HepG2 (cell line): ENCODE measurements around the gene MLXIPL. TPM values are rescaled to one million over a fixed set of nuclear protein-coding genes. Genes with fewer than 3 reads are reported as not detected.

Source experiments
- CBFB ChIP-seq: sonication (generic); formaldehyde crosslinking; IDR thresholded peaks from 2 replicates; pipeline ENCODE4 v1.4.0; 2020; ENCODE audit warnings: missing genetic modification reagents
- HNRNPL ChIP-seq: fragments of 200-400 bp; formaldehyde crosslinking; IDR thresholded peaks from 2 replicates; pipeline ENCODE4 v1.6.1; 2017; ENCODE audit warnings: mild to moderate bottlenecking, low read depth, low read length
- JDP2 ChIP-seq: sonication (generic); formaldehyde crosslinking; IDR thresholded peaks from 2 replicates; pipeline ENCODE4 v1.8.1; 2022; ENCODE audit warnings: missing genetic modification reagents, borderline replicate concordance
- KLF16 ChIP-seq, 2 experiments: sonication (generic) in 1 of 2; formaldehyde crosslinking in 1 of 2; IDR thresholded peaks; 2 replicates each; pipeline versions ENCODE4 v1.6.1 to v1.8.0; 2016 to 2023; ENCODE audit warnings: missing genetic modification reagents in 2 of 2, missing compliant biosample characterization in 1 of 2
- NFKBIZ ChIP-seq: IDR thresholded peaks from 2 replicates; pipeline ENCODE4 v1.6.1; 2018; ENCODE audit warnings: missing genetic modification reagents, missing compliant biosample characterization
- PAX8 ChIP-seq: sonication (generic); formaldehyde crosslinking; IDR thresholded peaks from 2 replicates; pipeline ENCODE4 v1.8.0; 2022; ENCODE audit warnings: mild to moderate bottlenecking, missing genetic modification reagents, borderline replicate concordance
- RNF2 ChIP-seq: fragments of 450-650 bp; conservative IDR thresholded peaks from 2 replicates; pipeline ENCODE4 v1.6.1; 2016; ENCODE audit warnings: low read depth
- RXRA ChIP-seq: sonication (generic); formaldehyde crosslinking; IDR thresholded peaks from 2 replicates; pipeline ENCODE4 v1.5.1; 2020; ENCODE audit warnings: missing genetic modification reagents
- SALL1 ChIP-seq: sonication (generic); formaldehyde crosslinking; IDR thresholded peaks from 2 replicates; pipeline ENCODE4 v1.8.0; 2022; ENCODE audit warnings: mild to moderate bottlenecking, missing genetic modification reagents
- SMYD3 ChIP-seq: sonication (generic); formaldehyde crosslinking; IDR thresholded peaks from 2 replicates; pipeline ENCODE4 v1.8.1; 2023; ENCODE audit warnings: mild to moderate bottlenecking, missing genetic modification reagents
- SOX13 ChIP-seq, 3 experiments: fragments of 450-650 bp in 1 of 3; sonication (generic) in 1 of 3; formaldehyde crosslinking in 1 of 3; IDR thresholded peaks in 2 of 3; conservative IDR thresholded peaks in 1 of 3; 2 replicates each; pipeline versions ENCODE4 v1.5.0 to v1.6.1; 2016 to 2020; ENCODE audit warnings: antibody characterized with exemption in 1 of 3, mild to moderate bottlenecking in 1 of 3, missing compliant biosample characterization in 1 of 3, missing genetic modification reagents in 1 of 3, moderate library complexity in 1 of 3
- U2AF1 ChIP-seq: fragments of 200-400 bp; formaldehyde crosslinking; optimal IDR thresholded peaks from 2 replicates; pipeline ENCODE3; 2017; ENCODE audit warnings: mild to moderate bottlenecking, low read depth, low read length
- ZFP36L1 ChIP-seq: sonication (generic); formaldehyde crosslinking; IDR thresholded peaks from 2 replicates; pipeline ENCODE4 v1.8.0; 2022; ENCODE audit warnings: mild to moderate bottlenecking, missing genetic modification reagents, moderate library complexity
- ZMYM4 ChIP-seq: sonication (generic); formaldehyde crosslinking; IDR thresholded peaks from 2 replicates; pipeline ENCODE4 v1.8.1; 2023; ENCODE audit warnings: mild to moderate bottlenecking, missing genetic modification reagents
- ZNF605 ChIP-seq: sonication (generic); formaldehyde crosslinking; IDR thresholded peaks from 2 replicates; pipeline ENCODE4 v1.8.0; 2022; ENCODE audit warnings: mild to moderate bottlenecking, missing genetic modification reagents
- ZNF7 ChIP-seq: IDR thresholded peaks from 2 replicates; pipeline ENCODE4 v1.6.1; 2016; ENCODE audit warnings: missing biosample characterization, missing genetic modification reagents
- ZNF746 ChIP-seq: sonication (generic); formaldehyde crosslinking; IDR thresholded peaks from 2 replicates; pipeline ENCODE4 v1.8.0; 2022; ENCODE audit warnings: mild to moderate bottlenecking, missing genetic modification reagents
- ZSCAN20 ChIP-seq: sonication (generic); formaldehyde crosslinking; IDR thresholded peaks from 2 replicates; pipeline ENCODE4 v1.4.0; 2020; ENCODE audit warnings: missing genetic modification reagents, mild to moderate bottlenecking, borderline replicate concordance
- polyA plus RNA-seq, 8 experiments: library from polyadenylated mRNA; depleted of rRNA in 3 of 8; stranded (reverse) in 7 of 8; unstranded in 1 of 8; fragments of >200 nt; fragmentation: Illumina TruSeq in 4 of 8; extraction: Trizol in 4 of 8; gene quantifications; 2 replicates each; pipeline versions ENCODE4 v1.2.1 to v1.2.3, GENCODE V29; 2011 to 2016; ENCODE audit warnings: low read depth in 4 of 8, missing spikeins in 1 of 8, mixed read lengths in 1 of 8; ENCODE audit not compliant: insufficient read depth in 1 of 8
- total RNA-seq, 5 experiments: library from RNA; depleted of rRNA; stranded (reverse); fragments of >200 nt; fragmentation: Illumina TruSeq; extraction: Trizol; gene quantifications; 2 replicates each; pipeline ENCODE4 v1.2.3, GENCODE V29; 2016; ENCODE audit warnings: low read depth in 1 of 5
- TF ChIP-seq, protein P1 (sequence below): sonication (generic); formaldehyde crosslinking; IDR thresholded peaks from 2 replicates; pipeline ENCODE4 v1.5.0; 2020; ENCODE audit warnings: mild to moderate bottlenecking, missing genetic modification reagents, moderate library complexity
- TF ChIP-seq, protein P2 (sequence below): sonication (generic); formaldehyde crosslinking; conservative IDR thresholded peaks from 2 replicates; pipeline ENCODE4 v1.5.0; 2020; ENCODE audit warnings: missing genetic modification reagents
- TF ChIP-seq, protein P3 (sequence below): sonication (generic); formaldehyde crosslinking; IDR thresholded peaks from 2 replicates; pipeline ENCODE4 v1.4.0; 2020; ENCODE audit warnings: missing genetic modification reagents
- TF ChIP-seq, protein P4 (sequence below): IDR thresholded peaks from 2 replicates; pipeline ENCODE4 v1.6.1; 2016; ENCODE audit warnings: missing compliant biosample characterization, missing genetic modification reagents, borderline replicate concordance

The MLXIPL gene
- total and polyA plus RNA-seq, 2 of the 13 experiments (the other 11 are each of a cell fraction or from before 2014, with no cell fraction given), result 51.6 to 60.1 TPM

GRCh38 chr7:73647725-73648592, 23.6 kb upstream of the MLXIPL start (continued):
- 0 out of 2 replicates have a peak, but pooled peaks have one; percentile 40 for TF ChIP-seq PAX8 (CRISPR knock-in tag)
- TF ChIP-seq HNRNPL, result peak; percentile 74; the same call in 1 of the 2 replicates
- peak; percentile 59; the same call in 1 of the 2 replicates for TF ChIP-seq RNF2
- TF ChIP-seq RXRA (CRISPR knock-in tag), result peak; percentile 89; the same call in 1 of the 2 replicates
- TF ChIP-seq, protein P1, sequence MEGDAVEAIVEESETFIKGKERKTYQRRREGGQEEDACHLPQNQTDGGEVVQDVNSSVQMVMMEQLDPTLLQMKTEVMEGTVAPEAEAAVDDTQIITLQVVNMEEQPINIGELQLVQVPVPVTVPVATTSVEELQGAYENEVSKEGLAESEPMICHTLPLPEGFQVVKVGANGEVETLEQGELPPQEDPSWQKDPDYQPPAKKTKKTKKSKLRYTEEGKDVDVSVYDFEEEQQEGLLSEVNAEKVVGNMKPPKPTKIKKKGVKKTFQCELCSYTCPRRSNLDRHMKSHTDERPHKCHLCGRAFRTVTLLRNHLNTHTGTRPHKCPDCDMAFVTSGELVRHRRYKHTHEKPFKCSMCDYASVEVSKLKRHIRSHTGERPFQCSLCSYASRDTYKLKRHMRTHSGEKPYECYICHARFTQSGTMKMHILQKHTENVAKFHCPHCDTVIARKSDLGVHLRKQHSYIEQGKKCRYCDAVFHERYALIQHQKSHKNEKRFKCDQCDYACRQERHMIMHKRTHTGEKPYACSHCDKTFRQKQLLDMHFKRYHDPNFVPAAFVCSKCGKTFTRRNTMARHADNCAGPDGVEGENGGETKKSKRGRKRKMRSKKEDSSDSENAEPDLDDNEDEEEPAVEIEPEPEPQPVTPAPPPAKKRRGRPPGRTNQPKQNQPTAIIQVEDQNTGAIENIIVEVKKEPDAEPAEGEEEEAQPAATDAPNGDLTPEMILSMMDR (CRISPR knock-in tag), result peak; percentile 54
- TF ChIP-seq ZNF605, result 0 out of 2 replicates have a peak, but pooled peaks have one; percentile 31
- peak; percentile 29; the same call in 1 of the 2 replicates for TF ChIP-seq CBFB (CRISPR knock-in tag)
- no peak for TF ChIP-seq U2AF1
- TF ChIP-seq ZFP36L1 (CRISPR knock-in tag), result no peak
- TF ChIP-seq SALL1, result peak; percentile 83
- TF ChIP-seq ZSCAN20 (CRISPR knock-in tag), result peak; percentile 98
- TF ChIP-seq SOX13 (IDR thresholded peaks at IDR 0.05), result no peak
- TF ChIP-seq SOX13 (CRISPR knock-in tag; conservative IDR thresholded peaks at IDR 0.05 in 1 of 2, IDR thresholded peaks at IDR 0.05 in 1 of 2), result 0 out of 4 replicates have a peak, but pooled peaks of 1 of the 2 experiments have one; percentile 47
- no peak for TF ChIP-seq JDP2 (CRISPR knock-in tag)
- TF ChIP-seq, protein P2, sequence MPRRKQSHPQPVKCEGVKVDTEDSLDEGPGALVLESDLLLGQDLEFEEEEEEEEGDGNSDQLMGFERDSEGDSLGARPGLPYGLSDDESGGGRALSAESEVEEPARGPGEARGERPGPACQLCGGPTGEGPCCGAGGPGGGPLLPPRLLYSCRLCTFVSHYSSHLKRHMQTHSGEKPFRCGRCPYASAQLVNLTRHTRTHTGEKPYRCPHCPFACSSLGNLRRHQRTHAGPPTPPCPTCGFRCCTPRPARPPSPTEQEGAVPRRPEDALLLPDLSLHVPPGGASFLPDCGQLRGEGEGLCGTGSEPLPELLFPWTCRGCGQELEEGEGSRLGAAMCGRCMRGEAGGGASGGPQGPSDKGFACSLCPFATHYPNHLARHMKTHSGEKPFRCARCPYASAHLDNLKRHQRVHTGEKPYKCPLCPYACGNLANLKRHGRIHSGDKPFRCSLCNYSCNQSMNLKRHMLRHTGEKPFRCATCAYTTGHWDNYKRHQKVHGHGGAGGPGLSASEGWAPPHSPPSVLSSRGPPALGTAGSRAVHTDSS (CRISPR knock-in tag), result no peak
- TF ChIP-seq ZNF7 (CRISPR knock-in tag), result no peak
- TF ChIP-seq, protein P3, sequence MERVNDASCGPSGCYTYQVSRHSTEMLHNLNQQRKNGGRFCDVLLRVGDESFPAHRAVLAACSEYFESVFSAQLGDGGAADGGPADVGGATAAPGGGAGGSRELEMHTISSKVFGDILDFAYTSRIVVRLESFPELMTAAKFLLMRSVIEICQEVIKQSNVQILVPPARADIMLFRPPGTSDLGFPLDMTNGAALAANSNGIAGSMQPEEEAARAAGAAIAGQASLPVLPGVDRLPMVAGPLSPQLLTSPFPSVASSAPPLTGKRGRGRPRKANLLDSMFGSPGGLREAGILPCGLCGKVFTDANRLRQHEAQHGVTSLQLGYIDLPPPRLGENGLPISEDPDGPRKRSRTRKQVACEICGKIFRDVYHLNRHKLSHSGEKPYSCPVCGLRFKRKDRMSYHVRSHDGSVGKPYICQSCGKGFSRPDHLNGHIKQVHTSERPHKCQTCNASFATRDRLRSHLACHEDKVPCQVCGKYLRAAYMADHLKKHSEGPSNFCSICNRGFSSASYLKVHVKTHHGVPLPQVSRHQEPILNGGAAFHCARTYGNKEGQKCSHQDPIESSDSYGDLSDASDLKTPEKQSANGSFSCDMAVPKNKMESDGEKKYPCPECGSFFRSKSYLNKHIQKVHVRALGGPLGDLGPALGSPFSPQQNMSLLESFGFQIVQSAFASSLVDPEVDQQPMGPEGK (CRISPR knock-in tag), result peak; percentile 96
- peak in 1 of 2 experiments; percentile 85; a peak in 1 of 4 replicates for TF ChIP-seq KLF16 (CRISPR knock-in tag; IDR thresholded peaks at IDR 0.05)
- TF ChIP-seq, protein P4, sequence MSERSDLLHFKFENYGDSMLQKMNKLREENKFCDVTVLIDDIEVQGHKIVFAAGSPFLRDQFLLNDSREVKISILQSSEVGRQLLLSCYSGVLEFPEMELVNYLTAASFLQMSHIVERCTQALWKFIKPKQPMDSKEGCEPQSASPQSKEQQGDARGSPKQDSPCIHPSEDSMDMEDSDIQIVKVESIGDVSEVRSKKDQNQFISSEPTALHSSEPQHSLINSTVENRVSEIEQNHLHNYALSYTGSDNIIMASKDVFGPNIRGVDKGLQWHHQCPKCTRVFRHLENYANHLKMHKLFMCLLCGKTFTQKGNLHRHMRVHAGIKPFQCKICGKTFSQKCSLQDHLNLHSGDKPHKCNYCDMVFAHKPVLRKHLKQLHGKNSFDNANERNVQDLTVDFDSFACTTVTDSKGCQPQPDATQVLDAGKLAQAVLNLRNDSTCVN, result no peak
- peak; percentile 76; the same call in 1 of the 2 replicates for TF ChIP-seq ZNF746
- 0 out of 2 replicates have a peak, but pooled peaks have one; percentile 36 for TF ChIP-seq NFKBIZ (CRISPR knock-in tag)
- TF ChIP-seq ZMYM4 (CRISPR knock-in tag), result no peak
- TF ChIP-seq SMYD3 (CRISPR knock-in tag), result no peak
